Tibial artery (tissue), 4 donors: Measurements from ENCODE around the gene IL15.

ENCODE experiments used
- DNase-seq, 2 donors: peaks; one replicate each; pipeline ENCODE4 v3.0.0-alpha.2; 2019
- H3K27ac ChIP-seq, 2 donors: fragments of 200-600 bp; sonication (generic) in 1 of 2; 1 replicate in 1 of 2; 2 replicates in 1 of 2; pipeline ENCODE4 v1.5.1; 2018 to 2019; ENCODE audit warnings: mild to moderate bottlenecking in 1 of 2
- H3K27me3 ChIP-seq, 2 donors: fragments of 200-600 bp; sonication (generic) in 1 of 2; one replicate each; pipeline versions ENCODE4 v1.5.1 to v1.6.0; 2016 to 2019
- H3K36me3 ChIP-seq, 3 donors: fragments of 200-600 bp; sonication (generic) in 2 of 3; one replicate each; pipeline ENCODE4 v1.5.1; 2016 to 2019; ENCODE audit warnings: mild to moderate bottlenecking in 2 of 3
- H3K4me1 ChIP-seq, 4 donors: fragments of 200-600 bp; sonication (generic) in 2 of 4; 1 replicate in 3 of 4; 2 replicates in 1 of 4; pipeline ENCODE4 v1.5.1; 2016 to 2019
- H3K4me3 ChIP-seq, 2 donors: fragments of 200-600 bp; sonication (generic) in 1 of 2; 1 replicate in 1 of 2; 2 replicates in 1 of 2; pipeline ENCODE4 v1.5.1; 2018 to 2019; ENCODE audit warnings: mild to moderate bottlenecking in 2 of 2
- H3K9me3 ChIP-seq, 3 donors: fragments of 200-600 bp; sonication (generic) in 1 of 3; one replicate each; pipeline ENCODE4 v1.5.1; 2016 to 2019
- CTCF ChIP-seq, 2 experiments: fragments of 200-600 bp in 1 of 2; fragments of 450-650 bp in 1 of 2; IDR thresholded peaks; one replicate each; pipeline ENCODE4 v1.5.1; 2017 to 2019; ENCODE audit warnings: antibody characterized with exemption in 2 of 2, mild to moderate bottlenecking in 1 of 2, moderate library complexity in 1 of 2
- intact Hi-C: fragments of 100-400 bp; cut with DNase I; formaldehyde crosslinking; loops from one replicate; pipeline ENCODE4 v1.15.0; 2023; ENCODE audit warnings: low total_unique reads

IL15 gene

GRCh38 chr4:141669501-141669900 is 33.1 kb downstream of the IL15 start:
- H3K27me3 ChIP-seq = no peaks in the 10 kb centered on the region
- no peak for TF ChIP-seq CTCF (IDR thresholded peaks at IDR 0.05)
- intact Hi-C loops = no loop called here
- no peak for DNase-seq
- no peaks in the 10 kb centered on the region for H3K36me3 ChIP-seq
- H3K9me3 ChIP-seq = no peaks in the 10 kb centered on the region
- no peak overlapping the region for H3K4me3 ChIP-seq
- no peak overlapping the region for H3K27ac ChIP-seq
- H3K4me1 ChIP-seq = no peaks in the 10 kb centered on the region

GRCh38 chr4:141675384-141675783 is 39.0 kb downstream of the IL15 start:
- Histone ChIP-seq H3K36me3 (no peaks in the 10 kb centered on the region), H3K27ac (no peak overlapping the region), H3K4me3 (no peak overlapping the region), H3K4me1 (no peaks in the 10 kb centered on the region), H3K9me3 (no peaks in the 10 kb centered on the region), H3K27me3 (no peaks in the 10 kb centered on the region)
- no peak for DNase-seq
- no peak for TF ChIP-seq CTCF (IDR thresholded peaks at IDR 0.05)
- intact Hi-C loops = no loop called here

- DNase-seq = no peak
- H3K27ac ChIP-seq = no peak overlapping the region
- H3K4me1 ChIP-seq = no peaks in the 10 kb centered on the region
- intact Hi-C loops = no loop called here
- H3K27me3 ChIP-seq = no peaks in the 10 kb centered on the region
- TF ChIP-seq CTCF (IDR thresholded peaks at IDR 0.05) = no peak
- H3K9me3 ChIP-seq = no peaks in the 10 kb centered on the region
- no peaks in the 10 kb centered on the region for H3K36me3 ChIP-seq
- no peak overlapping the region for H3K4me3 ChIP-seq
Observed at GRCh38 chr4:141676087-141676670, 39.8 kb downstream of the IL15 start.

- H3K9me3 ChIP-seq = no peaks in the 10 kb centered on the region
Observed at GRCh38 chr4:141680060-141680459, 43.7 kb downstream of the IL15 start.

GRCh38 chr4:141684785-141685184 is 48.4 kb downstream of the IL15 start:
- intact Hi-C loops = no loop called here
- Histone ChIP-seq H3K27ac (no peak overlapping the region), H3K9me3 (no peaks in the 10 kb centered on the region), H3K27me3 (no peaks in the 10 kb centered on the region), H3K36me3 (no peaks in the 10 kb centered on the region), H3K4me1 (no peaks in the 10 kb centered on the region), H3K4me3 (no peak overlapping the region)
- no peak for TF ChIP-seq CTCF (IDR thresholded peaks at IDR 0.05)
- DNase-seq = no peak

More at GRCh38 chr4:141680060-141680459, 43.7 kb downstream of the IL15 start:
- no peak for TF ChIP-seq CTCF (IDR thresholded peaks at IDR 0.05)
- intact Hi-C loops = no loop called here
- H3K4me1 ChIP-seq = no peaks in the 10 kb centered on the region
- no peak for DNase-seq
- no peaks in the 10 kb centered on the region for H3K27me3 ChIP-seq
- no peaks in the 10 kb centered on the region for H3K36me3 ChIP-seq
- H3K4me3 ChIP-seq = no peak overlapping the region
- H3K27ac ChIP-seq = no peak overlapping the region
